Measurements from ENCODE around the gene BIRC6. TPM values are rescaled to one million over a fixed set of nuclear protein-coding genes. Genes with fewer than 3 reads are reported as not detected.
"Not testable (repeated sequence)": the region's sequence is repeated elsewhere in the genome, so short reads cannot be mapped to it uniquely, and the experiment has no call there.

The BIRC6 gene
- total and polyA plus RNA-seq, 4 donors, result 3.6 to 137 (median 61.9) TPM

- ATAC-seq (ENCODE audit: low FRiP score) (no peak), DNase-seq (no peak)
- no peaks in the 10 kb centered on the region for H3K4me1 ChIP-seq (ENCODE audit: control insufficient read depth in 1 of 2, insufficient read depth in 2 of 2, low read length in 2 of 2)
- intact Hi-C loops (cut with DNase I), result no loop called here
- H3K36me3 ChIP-seq (ENCODE audit: control insufficient read depth in 1 of 2, insufficient read depth in 2 of 2, low read length in 1 of 2), result no peaks in the 10 kb centered on the region
- no peaks in the 10 kb centered on the region for H3K9me3 ChIP-seq (ENCODE audit: control insufficient read depth, low read length)
- H3K27me3 ChIP-seq (ENCODE audit: control insufficient read depth in 1 of 2, insufficient read depth in 2 of 2, low read length in 1 of 2), result no peaks in the 10 kb centered on the region
- no peak overlapping the region for H3K4me3 ChIP-seq (ENCODE audit: low read length in 2 of 2)
- no peak overlapping the region for H3K27ac ChIP-seq (ENCODE audit: low read depth in 1 of 2, low read length in 2 of 2)
Observed at GRCh38 chr2:32450851-32451250, 94.0 kb downstream of the BIRC6 start.

- intact Hi-C loops (cut with DNase I), result no loop called here
- Histone ChIP-seq H3K4me3 (ENCODE audit: low read length in 2 of 2) (no peak overlapping the region), H3K36me3 (ENCODE audit: control insufficient read depth in 1 of 2, insufficient read depth in 2 of 2, low read length in 1 of 2) (no peaks in the 10 kb centered on the region), H3K9me3 (ENCODE audit: control insufficient read depth, low read length) (no peaks in the 10 kb centered on the region), H3K4me1 (ENCODE audit: control insufficient read depth in 1 of 2, insufficient read depth in 2 of 2, low read length in 2 of 2) (no peaks in the 10 kb centered on the region), H3K27ac (ENCODE audit: low read depth in 1 of 2, low read length in 2 of 2) (no peak overlapping the region), H3K27me3 (ENCODE audit: control insufficient read depth in 1 of 2, insufficient read depth in 2 of 2, low read length in 1 of 2) (no peaks in the 10 kb centered on the region)
- ATAC-seq (ENCODE audit: low FRiP score) (no peak), DNase-seq (no peak)
- 95 to 97% methylated on average over 2 of the region's 2 CpGs for WGBS, 2 donors
Observed at GRCh38 chr2:32452338-32453064, 95.7 kb downstream of the BIRC6 start.

- H3K4me3 ChIP-seq (ENCODE audit: low read length in 2 of 2), result no peak overlapping the region
- no peak for ATAC-seq (ENCODE audit: low FRiP score)
- H3K27ac ChIP-seq (ENCODE audit: low read depth in 1 of 2, low read length in 2 of 2), result no peak overlapping the region
- WGBS, 2 donors, result 72 to 77% methylated on average over 3 of the region's 3 CpGs
- H3K4me1 ChIP-seq (ENCODE audit: control insufficient read depth in 1 of 2, insufficient read depth in 2 of 2, low read length in 2 of 2), result no peaks in the 10 kb centered on the region
- no peaks in the 10 kb centered on the region for H3K9me3 ChIP-seq (ENCODE audit: control insufficient read depth, low read length)
- no peaks in the 10 kb centered on the region for H3K36me3 ChIP-seq (ENCODE audit: control insufficient read depth in 1 of 2, insufficient read depth in 2 of 2, low read length in 1 of 2)
- intact Hi-C loops (cut with DNase I), result no loop called here
- no peaks in the 10 kb centered on the region for H3K27me3 ChIP-seq (ENCODE audit: control insufficient read depth in 1 of 2, insufficient read depth in 2 of 2, low read length in 1 of 2)
- no peak for DNase-seq
Observed at GRCh38 chr2:32453242-32454062, 96.6 kb downstream of the BIRC6 start.

DNA sequence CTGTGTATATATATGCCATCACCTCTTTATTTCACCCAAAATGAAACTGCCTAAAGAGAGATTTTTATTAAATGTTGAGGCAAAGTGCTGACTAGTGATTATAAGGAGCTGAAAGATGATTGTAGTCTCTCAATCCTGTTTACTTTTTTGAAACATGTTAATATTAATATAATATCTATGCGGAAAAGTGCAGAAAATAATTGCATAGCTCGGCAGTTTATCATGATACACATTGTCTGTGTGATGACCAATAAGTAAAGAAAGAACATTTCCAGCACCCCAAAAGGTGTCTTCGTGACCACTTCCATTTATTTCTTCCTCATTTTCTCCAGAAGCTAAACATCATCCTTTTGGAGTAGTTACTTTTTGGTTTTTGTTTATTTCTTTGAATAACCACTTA is 99.0 kb downstream of the BIRC6 start:
- 95 to 97% methylated on average over 3 of the region's 3 CpGs for WGBS, 2 donors
- Histone ChIP-seq H3K27ac (ENCODE audit: low read depth in 1 of 2, low read length in 2 of 2) (no peak overlapping the region), H3K36me3 (ENCODE audit: control insufficient read depth in 1 of 2, insufficient read depth in 2 of 2, low read length in 1 of 2) (no peaks in the 10 kb centered on the region), H3K4me3 (ENCODE audit: low read length in 2 of 2) (no peak overlapping the region), H3K4me1 (ENCODE audit: control insufficient read depth in 1 of 2, insufficient read depth in 2 of 2, low read length in 2 of 2) (no peaks in the 10 kb centered on the region), H3K9me3 (ENCODE audit: control insufficient read depth, low read length) (no peaks in the 10 kb centered on the region), H3K27me3 (ENCODE audit: control insufficient read depth in 1 of 2, insufficient read depth in 2 of 2, low read length in 1 of 2) (no peaks in the 10 kb centered on the region)
- DNase-seq (no peak), ATAC-seq (ENCODE audit: low FRiP score) (no peak)
- intact Hi-C loops (cut with DNase I), result no loop called here

DNA sequence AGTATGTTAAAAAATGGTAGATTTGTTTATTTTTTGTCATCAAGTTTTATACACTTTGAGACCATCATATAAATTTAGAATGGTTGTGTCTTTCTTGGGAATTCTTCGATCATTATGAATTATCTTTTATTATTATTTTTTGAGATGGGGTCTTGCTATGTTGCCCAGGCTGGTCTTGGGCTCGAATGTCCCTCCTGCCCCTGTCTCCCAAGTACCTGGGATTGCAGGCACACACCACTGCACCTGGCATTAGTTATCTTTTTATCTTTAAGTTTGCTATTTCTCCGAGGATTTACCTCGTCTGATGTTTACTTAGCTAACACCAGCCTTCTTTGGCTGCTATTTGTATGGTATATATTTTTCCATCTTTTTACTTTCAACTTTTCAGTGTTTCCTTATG is 100.0 kb downstream of the BIRC6 start:
- DNase-seq (no peak), ATAC-seq (ENCODE audit: low FRiP score) (no peak)
- intact Hi-C loops (cut with DNase I), result no loop called here
- Histone ChIP-seq H3K4me3 (ENCODE audit: low read length in 2 of 2) (no peak overlapping the region), H3K27ac (ENCODE audit: low read depth in 1 of 2, low read length in 2 of 2) (no peak overlapping the region), H3K27me3 (ENCODE audit: control insufficient read depth in 1 of 2, insufficient read depth in 2 of 2, low read length in 1 of 2) (no peaks in the 10 kb centered on the region), H3K9me3 (ENCODE audit: control insufficient read depth, low read length) (no peaks in the 10 kb centered on the region), H3K4me1 (ENCODE audit: control insufficient read depth in 1 of 2, insufficient read depth in 2 of 2, low read length in 2 of 2) (no peaks in the 10 kb centered on the region), H3K36me3 (ENCODE audit: control insufficient read depth in 1 of 2, insufficient read depth in 2 of 2, low read length in 1 of 2) (no peaks in the 10 kb centered on the region)
- 93 to 94% methylated on average over 4 of the region's 4 CpGs for WGBS, 2 donors

DNA sequence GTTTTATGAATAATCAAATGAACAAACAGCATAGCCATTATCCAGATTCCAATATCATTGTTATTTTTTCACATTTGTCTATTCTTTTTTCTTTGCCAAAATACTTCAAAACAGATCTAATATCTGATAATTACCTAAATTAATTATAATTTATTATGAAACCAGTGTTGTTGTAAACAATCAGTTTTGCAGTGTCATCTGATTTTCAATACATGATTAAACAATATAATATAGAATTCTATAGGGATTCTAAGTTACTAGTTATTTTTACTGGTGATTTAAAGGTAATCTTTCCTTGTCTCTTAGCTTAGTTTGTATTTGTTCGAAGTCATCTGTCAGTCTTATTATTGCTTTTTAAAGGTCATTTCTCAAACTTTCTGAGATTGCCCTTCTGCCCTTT is 101.0 kb downstream of the BIRC6 start:
- Histone ChIP-seq H3K36me3 (ENCODE audit: control insufficient read depth in 1 of 2, insufficient read depth in 2 of 2, low read length in 1 of 2) (no peaks in the 10 kb centered on the region), H3K4me3 (ENCODE audit: low read length in 2 of 2) (no peak overlapping the region), H3K27me3 (ENCODE audit: control insufficient read depth in 1 of 2, insufficient read depth in 2 of 2, low read length in 1 of 2) (no peaks in the 10 kb centered on the region), H3K9me3 (ENCODE audit: control insufficient read depth, low read length) (no peaks in the 10 kb centered on the region), H3K4me1 (ENCODE audit: control insufficient read depth in 1 of 2, insufficient read depth in 2 of 2, low read length in 2 of 2) (no peaks in the 10 kb centered on the region), H3K27ac (ENCODE audit: low read depth in 1 of 2, low read length in 2 of 2) (no peak overlapping the region)
- WGBS, 2 donors, result 79 to 94% methylated on average over 1 of the region's 1 CpG
- intact Hi-C loops (cut with DNase I), result no loop called here
- DNase-seq (no peak), ATAC-seq (ENCODE audit: low FRiP score) (no peak)

DNA sequence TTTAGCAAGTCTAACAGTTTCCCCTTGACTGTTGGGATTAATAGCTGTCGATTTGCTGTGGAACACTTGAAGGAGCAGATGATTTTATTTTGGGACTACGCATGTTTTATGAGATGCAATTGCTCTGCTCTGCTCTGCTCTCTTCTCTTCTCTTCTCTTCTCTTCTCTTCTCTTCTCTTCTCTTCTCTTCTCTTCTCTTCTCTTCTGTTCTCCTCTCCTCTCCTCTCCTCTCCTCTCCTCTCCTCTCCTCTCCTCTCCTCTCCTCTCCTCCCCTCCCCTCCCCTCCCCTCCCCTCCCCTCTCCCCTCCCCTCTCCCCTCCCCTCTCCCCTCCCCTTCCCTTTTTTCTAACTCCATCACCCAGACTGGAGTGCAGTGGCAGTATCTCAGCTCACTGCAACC is 104.0 kb downstream of the BIRC6 start:
- DNase-seq; H3K27me3 ChIP-seq (ENCODE audit: control insufficient read depth in 1 of 2, insufficient read depth in 2 of 2, low read length in 1 of 2); H3K4me1 ChIP-seq (ENCODE audit: control insufficient read depth in 1 of 2, insufficient read depth in 2 of 2, low read length in 2 of 2); H3K9me3 ChIP-seq (ENCODE audit: control insufficient read depth, low read length); H3K4me3 ChIP-seq (ENCODE audit: low read length in 2 of 2); H3K27ac ChIP-seq (ENCODE audit: low read depth in 1 of 2, low read length in 2 of 2); H3K36me3 ChIP-seq (ENCODE audit: control insufficient read depth in 1 of 2, insufficient read depth in 2 of 2, low read length in 1 of 2); ATAC-seq (ENCODE audit: low FRiP score); intact Hi-C loops (cut with DNase I): not testable (repeated sequence)
- 94% methylated on average over 2 of the region's 2 CpGs for WGBS, 2 donors

DNA sequence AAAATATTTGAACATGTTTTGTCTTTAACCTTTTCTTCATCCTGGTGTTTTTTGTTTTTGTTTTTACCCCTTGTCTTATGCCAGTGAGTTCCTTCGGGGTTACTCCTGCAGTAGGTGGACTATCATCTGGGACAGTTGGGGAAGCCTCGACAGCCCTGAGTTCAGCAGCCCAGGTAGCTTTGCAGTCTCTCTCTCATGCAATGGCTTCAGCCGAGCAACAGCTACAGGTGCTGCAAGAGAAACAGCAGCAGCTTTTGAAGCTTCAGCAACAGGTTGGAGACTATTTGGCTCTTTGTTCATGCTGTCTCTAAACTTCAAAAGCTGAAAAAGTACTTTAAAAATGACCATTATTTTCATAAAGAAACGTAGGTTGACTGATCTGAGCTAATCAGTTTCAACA is 106.3 kb downstream of the BIRC6 start:
- H3K9me3 ChIP-seq (ENCODE audit: control insufficient read depth, low read length), result no peaks in the 10 kb centered on the region
- H3K4me1 ChIP-seq (ENCODE audit: control insufficient read depth in 1 of 2, insufficient read depth in 2 of 2, low read length in 2 of 2), result no peaks in the 10 kb centered on the region
- no peak overlapping the region for H3K4me3 ChIP-seq (ENCODE audit: low read length in 2 of 2)
- ATAC-seq (ENCODE audit: low FRiP score) (no peak), DNase-seq (no peak)
- intact Hi-C loops (cut with DNase I), result no loop called here
- peaks cover 6 to 7% of the 10 kb centered on the region in 2 donors for H3K36me3 ChIP-seq (ENCODE audit: control insufficient read depth in 1 of 2, insufficient read depth in 2 of 2, low read length in 1 of 2)
- WGBS, 2 donors, result 91 to 93% methylated on average over 4 of the region's 4 CpGs
- no peak overlapping the region for H3K27ac ChIP-seq (ENCODE audit: low read depth in 1 of 2, low read length in 2 of 2)
- no peaks in the 10 kb centered on the region for H3K27me3 ChIP-seq (ENCODE audit: control insufficient read depth in 1 of 2, insufficient read depth in 2 of 2, low read length in 1 of 2)

GRCh38 chr2:32464431-32464830 is 107.6 kb downstream of the BIRC6 start:
- H3K27me3 ChIP-seq (ENCODE audit: control insufficient read depth in 1 of 2, insufficient read depth in 2 of 2, low read length in 1 of 2), result no peaks in the 10 kb centered on the region
- intact Hi-C loops (cut with DNase I), result no loop called here
- no peak overlapping the region for H3K4me3 ChIP-seq (ENCODE audit: low read length in 2 of 2)
- H3K36me3 ChIP-seq (ENCODE audit: control insufficient read depth in 1 of 2, insufficient read depth in 2 of 2, low read length in 1 of 2), result peaks cover 6 to 7% of the 10 kb centered on the region in 2 donors
- ATAC-seq (ENCODE audit: low FRiP score) (no peak), DNase-seq (no peak)
- 45 to 46% methylated on average over 2 of the region's 2 CpGs for WGBS, 2 donors
- no peaks in the 10 kb centered on the region for H3K4me1 ChIP-seq (ENCODE audit: control insufficient read depth in 1 of 2, insufficient read depth in 2 of 2, low read length in 2 of 2)
- no peak overlapping the region for H3K27ac ChIP-seq (ENCODE audit: low read depth in 1 of 2, low read length in 2 of 2)
- no peaks in the 10 kb centered on the region for H3K9me3 ChIP-seq (ENCODE audit: control insufficient read depth, low read length)

All from aorta (tissue), 5 donors.